ENCODE data around the gene TAF11L7.

- TF ChIP-seq CTCF (IDR thresholded peaks at IDR 0.05; ENCODE audit: low read length) (no peak), EZH2phosphoT487 (IDR thresholded peaks at IDR 0.05; ENCODE audit: low read length) (no peak)
Measured at GRCh38 chr5:17625686-17626085, 40.1 kb upstream of the TAF11L7 start.

Data from MM.1S (cell line).